GM21526 (cell line): ENCODE results near the gene RPS6KA3.

ENCODE experiments used
- ATAC-seq: cut with Tn5 transposase; IDR thresholded peaks from one replicate; pipeline ENCODE4 v1.9.1; 2021; ENCODE audit warnings: moderate library complexity; ENCODE audit not compliant: unreplicated experiment, low FRiP score

The RPS6KA3 gene

DNA sequence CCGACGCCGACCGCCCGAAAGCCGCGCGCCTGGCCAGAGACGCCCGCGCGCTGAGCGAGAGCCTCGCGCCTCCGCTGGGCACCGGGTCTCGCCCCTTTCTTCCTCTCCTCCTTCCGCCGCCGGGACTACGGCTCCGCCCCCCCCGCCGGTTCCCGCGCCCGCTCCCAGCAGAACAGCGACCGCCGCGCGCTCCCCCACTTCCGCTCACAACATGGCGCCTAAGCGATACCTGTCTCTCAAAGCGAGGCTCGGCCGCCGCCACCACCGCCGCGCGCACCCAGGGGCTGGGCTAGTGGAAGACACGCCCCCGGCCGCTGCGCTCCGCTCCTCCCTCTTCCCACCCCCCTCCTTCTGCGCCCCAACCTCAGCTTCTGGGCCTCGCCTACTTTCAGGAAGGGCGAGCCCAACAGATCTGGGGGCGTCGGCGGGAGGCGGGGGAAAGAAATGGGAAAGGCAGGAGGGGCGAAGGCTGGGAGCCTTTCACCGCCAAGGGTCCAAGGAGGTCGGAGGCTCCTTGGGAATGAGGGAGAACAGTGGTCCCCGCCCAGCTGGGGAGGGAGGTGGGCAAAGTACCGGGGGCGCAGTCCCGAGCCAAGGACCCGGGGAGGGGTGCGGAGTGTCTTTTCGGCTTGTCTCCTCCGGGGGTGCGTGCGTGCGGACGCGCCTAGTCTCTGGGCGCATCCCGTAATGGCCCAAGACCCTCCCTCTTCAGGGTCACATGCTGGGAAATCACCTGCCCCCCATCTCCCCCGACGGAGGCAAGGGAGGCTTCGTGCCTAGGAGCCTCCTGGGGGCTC lies at the start of gene RPS6KA3:
TSS of gene RPS6KA3 (minus strand) at position 100 of the 797 bp plus-strand sequence. CDS start 277 bp downstream, outside the sequence.
- ATAC-seq: peak; percentile 68

DNA sequence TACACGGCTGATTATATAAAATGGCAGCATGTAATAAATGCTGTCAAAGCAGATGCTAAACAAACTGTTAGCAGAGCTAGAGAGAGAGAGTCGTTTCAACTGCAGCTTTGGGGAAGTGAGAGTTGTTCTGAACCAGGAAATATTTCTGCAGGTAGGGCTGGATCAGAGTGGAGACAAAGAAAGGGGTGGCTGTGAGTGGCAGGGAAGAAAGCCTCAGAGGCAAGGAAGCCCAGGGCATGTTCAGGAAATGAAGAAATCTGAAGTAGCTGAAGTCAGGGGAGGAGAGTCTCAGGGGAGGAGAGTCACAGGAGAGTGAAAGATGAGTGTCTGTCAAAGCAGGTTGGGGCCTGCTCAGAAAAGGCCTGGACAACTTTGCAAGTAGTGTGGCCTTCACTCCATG lies 48.4 kb upstream of the RPS6KA3 start:
- peak; percentile 90 for ATAC-seq

DNA sequence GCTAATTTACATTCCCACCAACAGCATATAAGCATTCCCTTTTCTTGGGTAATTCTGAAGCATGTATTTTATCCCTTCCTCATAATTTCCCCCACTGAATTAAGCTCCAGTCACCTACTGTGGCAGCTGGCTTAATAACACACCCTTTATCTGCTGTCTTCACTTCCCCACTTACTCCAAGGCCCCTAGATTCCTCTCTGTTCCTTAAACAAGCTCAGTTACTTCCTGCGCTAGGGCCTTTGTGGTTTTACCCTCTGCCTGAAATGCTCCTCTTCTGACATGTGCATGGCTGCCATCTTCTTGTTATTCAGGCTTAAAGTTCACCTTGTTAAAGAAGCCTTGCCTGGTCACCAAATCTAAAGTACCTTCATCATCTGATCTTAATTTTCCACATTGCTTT lies 47.2 kb upstream of the RPS6KA3 start:
- no peak for ATAC-seq

DNA sequence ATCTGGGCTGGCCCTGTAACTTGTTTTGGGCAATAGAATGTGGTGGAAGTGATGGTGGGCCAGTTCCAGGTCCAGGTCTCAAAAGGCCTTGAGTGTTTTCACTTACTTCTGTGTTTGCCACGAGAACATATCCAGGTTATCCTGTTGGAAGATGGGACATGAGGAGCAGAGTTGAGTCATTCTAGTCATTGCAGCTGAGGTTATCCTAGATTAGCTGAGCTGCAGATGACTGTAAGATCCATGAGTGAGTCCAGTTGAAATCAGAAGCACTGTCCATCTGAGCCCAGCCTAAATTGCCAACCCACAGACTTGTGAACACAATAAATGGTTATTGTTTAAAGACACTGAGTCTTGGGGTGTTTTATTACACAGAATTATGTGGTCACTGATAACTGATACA lies 45.3 kb upstream of the RPS6KA3 start:
- no peak for ATAC-seq

DNA sequence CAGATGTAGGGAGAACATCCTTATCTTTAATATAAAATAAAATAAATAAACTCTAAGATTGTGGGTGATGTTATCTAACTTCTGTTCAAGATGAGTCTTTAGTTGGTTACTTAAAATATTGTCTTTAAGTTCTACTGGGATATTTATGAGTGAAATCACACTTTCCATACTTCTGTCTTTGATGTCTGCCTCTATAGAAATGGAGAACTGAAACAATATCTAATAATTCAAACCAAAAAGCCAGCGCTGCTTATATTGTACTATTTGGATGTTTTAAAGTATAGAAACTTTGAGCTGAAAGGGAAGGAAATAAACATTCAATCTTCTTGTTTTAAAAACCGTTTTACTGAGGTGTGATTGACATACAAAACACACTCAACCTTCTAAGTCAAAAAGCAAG lies 44.8 kb upstream of the RPS6KA3 start:
- ATAC-seq: no peak

DNA sequence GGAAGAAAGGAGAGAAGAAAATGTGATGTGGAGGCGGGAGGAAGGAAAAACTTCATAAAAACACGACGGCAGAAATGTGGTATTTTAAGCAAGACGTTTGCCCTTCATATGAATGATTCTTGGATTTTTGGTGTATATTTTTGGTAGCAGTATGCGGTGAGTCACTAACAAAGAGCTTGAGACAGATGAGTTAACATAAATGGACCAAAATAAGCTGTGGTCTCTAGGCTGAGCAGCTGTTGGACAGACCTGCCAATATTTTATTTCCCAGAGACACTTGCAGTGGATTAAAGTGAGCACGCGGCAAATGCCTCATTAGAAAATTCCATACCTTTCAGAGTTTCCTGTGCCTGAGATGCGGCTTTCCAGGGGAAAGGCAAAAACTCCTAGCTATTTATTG lies 43.1 kb upstream of the RPS6KA3 start:
- no peak for ATAC-seq

DNA sequence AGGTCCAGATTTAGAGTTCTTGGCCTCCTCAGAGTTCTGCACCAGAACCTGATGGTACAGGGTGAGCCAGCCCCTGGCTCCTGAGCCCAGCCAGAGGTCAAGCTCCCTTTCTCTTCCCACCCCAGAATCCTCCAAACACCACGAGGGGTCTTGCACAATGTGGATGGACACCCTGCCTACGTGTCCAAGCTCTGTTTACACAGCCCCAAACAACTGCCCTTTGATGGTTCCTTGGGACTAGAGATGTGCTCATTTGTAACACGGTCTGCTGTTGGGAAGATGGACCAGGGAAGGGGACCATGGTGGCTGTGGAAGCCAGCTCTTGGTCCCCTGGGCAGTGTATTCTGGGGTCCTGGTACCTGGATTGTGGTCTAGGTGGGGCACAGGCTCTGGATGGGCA lies 40.0 kb upstream of the RPS6KA3 start:
- no peak for ATAC-seq

DNA sequence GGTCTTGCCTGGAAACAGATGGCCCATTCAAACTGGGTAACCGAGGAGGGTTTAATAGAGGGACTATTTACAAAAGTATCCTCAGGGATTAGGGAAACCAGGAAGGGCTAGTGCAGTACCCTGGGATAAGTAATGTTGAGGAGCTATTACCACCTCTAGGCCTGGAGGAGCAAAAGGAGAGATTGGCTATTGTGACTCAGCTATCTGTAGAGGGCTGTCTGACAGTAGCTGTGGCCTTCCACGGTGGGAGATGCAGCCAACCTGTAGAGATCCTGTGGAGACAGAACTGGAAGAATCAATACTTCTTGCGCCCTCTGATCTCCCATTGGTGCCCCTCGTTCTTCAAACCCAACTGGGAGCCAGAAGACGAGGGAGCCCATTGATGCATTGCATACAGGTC lies 34.1 kb upstream of the RPS6KA3 start:
- no peak for ATAC-seq

DNA sequence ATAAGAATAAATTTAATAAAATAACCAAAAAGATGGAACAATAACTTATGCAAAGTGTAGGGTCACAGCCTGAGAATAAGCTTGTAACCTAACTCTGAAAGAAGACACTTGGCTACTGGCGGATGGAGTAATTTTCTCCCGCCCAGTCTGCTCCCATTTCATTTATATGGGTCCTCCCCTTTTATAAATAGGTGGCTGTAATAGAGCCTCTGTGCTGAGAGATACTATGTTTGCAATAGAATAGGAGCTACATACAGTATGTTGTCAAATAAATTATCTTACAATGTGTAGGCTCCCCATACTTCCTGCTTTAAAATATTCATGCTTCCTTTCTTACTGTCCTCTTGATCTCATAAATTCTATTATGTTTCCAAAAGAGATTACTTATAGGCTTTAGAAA lies 28.2 kb upstream of the RPS6KA3 start:
- ATAC-seq: no peak

DNA sequence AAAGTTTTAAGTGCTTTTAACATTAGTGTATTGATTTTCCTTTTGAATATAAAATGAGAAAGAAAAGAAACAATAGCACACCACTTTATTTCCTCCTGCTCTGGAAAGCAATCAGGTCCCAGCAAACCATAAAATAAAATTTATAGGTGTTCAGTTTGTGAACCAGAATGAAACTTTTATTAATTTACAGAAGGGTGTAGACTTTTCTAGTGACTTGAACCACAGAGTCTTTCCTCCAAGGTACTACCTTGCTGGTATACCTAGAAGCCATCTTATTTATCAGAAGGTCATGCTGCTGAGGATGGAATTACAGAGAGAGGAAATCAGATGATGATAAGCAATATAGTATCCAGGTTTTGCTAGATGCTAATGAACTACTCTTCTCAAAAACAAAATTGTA lies 27.6 kb upstream of the RPS6KA3 start:
- ATAC-seq: no peak

DNA sequence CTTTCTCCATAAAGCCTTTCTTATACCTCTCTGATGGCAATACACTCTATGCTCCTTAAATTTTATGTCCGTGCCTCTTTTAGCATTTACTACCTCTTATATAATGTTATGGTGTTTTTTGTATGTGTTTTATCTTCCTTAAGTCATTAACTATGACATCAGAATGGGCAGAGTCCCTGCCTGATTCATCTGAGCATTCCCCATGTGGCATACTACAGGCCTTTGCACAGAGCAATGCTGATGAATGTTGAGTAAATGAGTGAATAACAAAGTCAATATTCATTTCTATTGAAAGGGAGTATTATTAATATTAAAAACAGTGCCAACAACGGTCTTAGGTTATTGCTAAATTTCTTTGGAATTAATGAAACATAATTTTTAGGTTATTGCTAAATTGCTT lies 18.8 kb upstream of the RPS6KA3 start:
- no peak for ATAC-seq

DNA sequence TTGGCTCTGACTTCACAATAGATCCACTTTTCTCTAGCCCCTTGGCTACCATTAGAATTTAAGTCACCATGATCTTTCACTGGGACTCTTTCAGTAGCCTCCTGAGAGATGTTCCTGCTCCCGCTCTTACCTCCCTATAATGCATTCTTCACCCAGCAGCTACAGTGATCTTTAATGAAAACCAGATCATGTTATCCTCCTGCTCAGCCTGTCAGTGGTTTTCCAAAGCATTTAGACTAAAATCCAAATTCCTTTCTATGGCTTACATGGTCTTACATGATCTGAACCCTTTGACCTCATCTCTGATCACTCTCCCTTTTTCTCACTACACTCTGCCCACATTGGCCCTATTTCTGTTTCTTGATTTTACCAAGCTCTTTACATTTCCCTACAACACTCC lies 18.3 kb upstream of the RPS6KA3 start:
- no peak for ATAC-seq

DNA sequence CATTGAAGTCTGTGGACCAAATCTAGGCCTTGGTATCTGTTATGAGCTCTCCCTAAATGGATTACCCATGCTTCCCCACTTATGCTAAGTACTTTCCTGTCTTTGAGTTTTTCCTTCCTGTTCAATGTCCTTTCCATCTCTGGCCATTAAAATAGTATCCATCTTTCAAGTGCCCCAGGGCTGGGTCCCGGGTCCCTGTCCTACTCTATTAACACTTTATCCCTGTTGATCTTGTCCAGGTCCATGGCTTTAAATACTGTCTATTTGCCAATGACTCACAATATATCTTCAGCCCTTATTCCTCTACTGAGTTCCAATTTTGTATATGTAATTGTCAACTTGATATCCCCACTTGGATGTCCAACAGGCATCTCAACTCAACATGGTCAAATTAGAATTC lies 17.7 kb upstream of the RPS6KA3 start:
- ATAC-seq: no peak

DNA sequence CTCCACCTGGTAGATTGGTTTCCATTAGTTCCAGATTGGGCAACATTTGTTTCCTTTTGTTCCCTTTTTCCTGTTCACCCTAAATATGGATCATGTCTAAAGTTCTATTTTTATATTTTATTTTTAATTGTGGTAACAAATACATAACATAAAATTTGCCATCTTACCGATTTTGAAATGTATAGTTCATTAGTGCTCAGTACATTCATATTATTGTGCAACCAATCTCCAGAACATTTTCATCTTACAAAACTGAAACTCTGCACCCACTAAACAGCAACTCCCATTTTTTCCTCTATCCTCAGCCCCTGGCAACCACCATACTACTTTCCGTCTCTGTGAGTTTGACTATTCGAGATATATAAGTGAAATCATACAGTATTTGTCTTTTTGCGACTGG lies 14.2 kb upstream of the RPS6KA3 start:
- no peak for ATAC-seq

DNA sequence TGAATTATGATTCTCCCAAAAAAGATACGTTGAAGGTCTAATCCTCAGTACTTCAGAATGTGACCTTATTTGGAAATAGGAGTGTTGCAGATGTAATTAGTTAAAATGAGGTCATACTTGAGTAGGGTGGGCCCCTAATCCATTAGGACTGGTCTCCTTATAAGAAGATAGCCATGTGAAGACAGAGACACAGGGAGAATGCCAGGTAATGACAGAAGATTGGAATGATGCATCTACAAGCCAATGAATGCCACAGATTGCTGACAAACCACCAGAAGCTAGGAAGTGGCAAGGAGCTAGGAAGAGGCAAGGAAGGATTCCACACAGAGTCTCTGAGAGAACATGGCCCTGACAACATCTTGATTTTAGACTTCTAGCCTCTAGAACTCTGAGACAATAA lies 7.4 kb upstream of the RPS6KA3 start:
- no peak for ATAC-seq

DNA sequence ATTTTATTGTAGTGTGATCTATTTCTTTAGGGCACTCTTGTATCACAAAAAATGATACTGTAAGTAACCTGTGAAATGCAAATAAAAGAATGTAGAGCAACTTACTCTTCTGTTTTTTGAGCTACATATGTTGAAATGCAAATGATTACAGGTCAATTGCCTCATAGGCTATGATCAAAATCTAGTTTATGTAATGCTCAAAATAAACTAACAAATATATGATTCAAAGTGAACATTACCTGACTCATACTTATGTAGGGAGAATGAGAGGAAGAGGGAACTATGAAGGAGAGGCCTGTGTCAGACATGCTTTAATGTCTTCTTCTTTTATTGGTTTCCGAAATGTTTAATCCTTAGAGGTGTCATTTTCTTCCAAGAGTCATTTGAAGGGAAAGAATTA lies 5.0 kb upstream of the RPS6KA3 start:
- no peak for ATAC-seq

DNA sequence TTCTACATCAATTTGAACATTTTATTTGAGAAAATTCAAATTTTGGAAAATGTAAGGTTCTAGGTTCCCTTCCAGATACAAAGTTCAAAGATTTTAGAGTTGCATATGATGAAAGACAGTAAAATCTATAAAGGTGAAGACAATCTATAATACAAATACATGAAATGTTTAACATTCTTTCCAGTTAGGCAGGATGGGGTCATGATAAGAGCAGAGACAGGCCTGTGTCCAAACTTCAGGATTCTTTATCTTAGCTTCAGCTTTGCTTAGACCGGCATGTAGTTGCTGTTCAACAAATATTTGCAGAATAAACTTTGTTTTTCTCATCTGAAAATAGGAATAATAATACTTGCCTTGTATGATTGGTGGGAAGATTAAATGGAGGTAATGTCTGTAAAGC lies 4.5 kb upstream of the RPS6KA3 start:
- no peak for ATAC-seq

DNA sequence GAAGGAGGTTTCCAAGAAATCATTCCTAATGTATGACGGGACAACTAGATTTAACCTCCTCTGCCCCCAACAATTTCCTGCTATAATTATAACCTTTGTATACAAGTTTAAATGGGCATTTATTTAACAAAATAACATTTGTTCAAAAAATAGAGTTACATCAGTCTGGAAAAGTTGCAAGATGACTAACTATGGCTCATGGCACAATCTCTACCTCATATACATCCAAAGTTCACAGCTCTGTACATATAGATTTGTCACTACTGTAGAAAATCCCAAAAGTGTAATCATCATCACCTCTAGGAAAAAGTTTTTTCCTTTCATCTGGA lies 3.8 kb upstream of the RPS6KA3 start:
- ATAC-seq: no peak

DNA sequence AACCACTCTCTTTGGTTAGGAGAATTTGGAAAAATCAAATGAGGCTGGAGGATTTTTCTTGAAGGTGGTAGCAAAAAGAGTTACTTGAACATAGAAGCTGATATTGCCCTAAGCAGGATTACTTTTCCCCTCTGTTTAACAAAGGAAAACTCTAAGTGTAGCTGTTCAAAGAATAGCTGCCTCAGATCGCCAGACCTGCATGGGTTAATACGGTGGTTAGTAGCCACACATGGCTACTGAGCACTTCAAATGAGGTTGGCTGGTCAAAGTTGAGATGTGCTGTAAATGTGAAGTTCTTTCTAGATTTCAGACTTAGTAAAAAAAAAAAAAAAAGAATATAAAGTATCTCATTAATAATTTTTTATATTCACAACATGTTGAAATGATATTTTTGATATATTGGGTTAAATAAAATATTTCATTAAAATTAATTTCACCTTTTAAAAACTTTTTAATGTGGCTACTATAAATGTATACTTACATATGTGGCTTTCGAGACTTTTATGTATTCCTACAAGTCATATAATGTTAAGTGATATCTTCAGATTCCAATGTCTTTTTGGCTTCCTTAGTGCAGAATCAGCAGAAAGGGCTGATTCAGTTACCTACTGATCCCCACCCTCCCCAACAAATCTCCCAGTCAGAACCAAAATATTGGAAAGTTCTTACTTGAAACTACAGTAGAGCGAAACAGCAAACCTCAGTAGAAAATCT lies 3.3 kb upstream of the RPS6KA3 start:
- no peak for ATAC-seq

DNA sequence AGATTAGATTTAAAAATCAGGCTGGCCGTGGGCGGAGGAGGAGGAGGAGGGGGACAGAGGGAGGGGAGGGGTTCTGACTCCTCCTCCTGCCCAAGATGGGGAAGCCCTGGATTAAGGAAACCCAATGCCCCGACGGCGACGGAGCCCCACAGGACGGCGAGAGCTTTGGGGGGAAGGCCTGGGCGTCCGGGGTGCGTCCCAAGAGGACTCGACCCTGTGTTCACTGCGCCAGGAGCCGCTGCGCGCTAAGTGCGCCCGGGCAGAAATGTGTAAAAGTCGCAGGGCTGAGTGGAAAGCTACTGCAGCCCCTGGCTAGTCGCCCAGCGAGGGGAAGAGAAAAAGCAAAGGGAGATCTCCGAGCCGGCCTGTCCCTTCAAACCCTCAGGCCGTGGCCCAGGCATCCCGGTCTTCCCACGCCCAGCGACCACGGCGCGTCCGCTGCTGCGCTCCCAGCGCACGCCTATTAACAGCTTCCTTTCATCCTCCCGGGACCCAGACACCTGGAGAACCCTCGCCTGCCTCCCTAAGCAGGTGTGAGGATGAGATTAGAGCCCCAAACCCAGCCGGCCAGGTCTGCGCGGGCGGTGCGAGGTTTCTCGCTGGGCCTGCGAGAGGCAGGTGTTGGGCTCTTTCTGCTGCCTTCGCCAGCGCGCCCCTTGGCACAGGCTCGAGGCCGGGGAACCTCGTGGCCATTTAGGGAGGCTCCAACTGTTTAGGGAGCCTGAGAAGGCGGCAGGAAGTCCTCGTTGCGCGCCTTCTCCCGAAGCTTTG lies 1.4 kb upstream of the RPS6KA3 start:
- ATAC-seq: no peak

DNA sequence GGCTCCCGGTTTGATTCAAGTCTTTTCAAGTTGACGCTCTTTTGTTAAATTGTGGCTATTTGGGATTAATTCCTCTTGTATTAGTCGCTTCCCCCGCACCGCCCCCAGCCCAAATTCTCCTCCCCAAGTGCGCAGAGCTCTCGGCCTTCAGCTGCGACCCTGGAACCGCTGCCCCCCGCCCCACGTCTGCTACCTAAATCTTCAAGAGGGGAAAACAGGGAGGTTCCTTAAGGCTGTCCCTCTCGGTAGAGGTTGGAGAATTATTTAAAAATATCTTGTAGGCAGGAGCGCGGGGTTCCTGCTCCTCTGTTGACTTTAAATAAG lies 860 bp upstream of the RPS6KA3 start:
- ATAC-seq: no peak
